NOMO-1 (cell line): ENCODE data around the gene TENT4A.

ENCODE experiments used
- DNase-seq, 2 experiments: peaks; one replicate each; lab custom pipeline; 2025; ENCODE audit not compliant: unreplicated experiment in 2 of 2; lab: John Stamatoyannopoulos, UW

The TENT4A gene

GRCh38 chr5:6700074-6700684, 13.1 kb upstream of the TENT4A start:
- no peak for DNase-seq

GRCh38 chr5:6700685-6701355, 12.4 kb upstream of the TENT4A start:
- DNase-seq = no peak

- no peak for DNase-seq
Observed at GRCh38 chr5:6701491-6701890, 11.7 kb upstream of the TENT4A start.

- no peak for DNase-seq
Observed at GRCh38 chr5:6702633-6703032, 10.6 kb upstream of the TENT4A start.

GRCh38 chr5:6703806-6704205, 9.4 kb upstream of the TENT4A start:
- peak; percentile 67 to 97 for DNase-seq

GRCh38 chr5:6704361-6704851, 8.8 kb upstream of the TENT4A start:
- peak; percentile 97 for DNase-seq

- DNase-seq = peak; percentile 95 to 98
Observed at GRCh38 chr5:6705088-6705487, 8.1 kb upstream of the TENT4A start.

- DNase-seq = no peak
Observed at GRCh38 chr5:6705959-6706358, 7.3 kb upstream of the TENT4A start.

- DNase-seq = peak in 1 of 2 experiments; percentile 18
Observed at GRCh38 chr5:6707852-6708251, 5.4 kb upstream of the TENT4A start.

GRCh38 chr5:6708814-6709213, 4.4 kb upstream of the TENT4A start:
- no peak for DNase-seq

GRCh38 chr5:6710070-6710469, 3.2 kb upstream of the TENT4A start:
- no peak for DNase-seq

- DNase-seq = no peak
Observed at GRCh38 chr5:6710551-6711318, 2.5 kb upstream of the TENT4A start.

- peak in 1 of 2 experiments; percentile 82 for DNase-seq
Observed at GRCh38 chr5:6711409-6712141, 1.7 kb upstream of the TENT4A start.

- DNase-seq = peak; percentile 65 to 82
Observed at GRCh38 chr5:6712142-6712576, 1.1 kb upstream of the TENT4A start.

GRCh38 chr5:6712577-6713273, 507 bp upstream of the TENT4A start:
- peak; percentile 100 for DNase-seq

GRCh38 chr5:6714226-6715041, 1.2 kb downstream of the TENT4A start:
- DNase-seq = no peak

GRCh38 chr5:6715271-6715670, 2.0 kb downstream of the TENT4A start:
- peak in 1 of 2 experiments; percentile 18 for DNase-seq

- DNase-seq = peak in 1 of 2 experiments; percentile 40
Observed at GRCh38 chr5:6715758-6716628, 2.8 kb downstream of the TENT4A start.
